HG02852 (cell line): Measurements from ENCODE around the gene MAMDC4.

Experiments
- ATAC-seq: cut with Tn5 transposase; IDR thresholded peaks from one replicate; pipeline ENCODE4 v1.9.1; 2021; ENCODE audit warnings: mild to moderate bottlenecking, moderate library complexity; ENCODE audit not compliant: unreplicated experiment

The MAMDC4 gene

DNA sequence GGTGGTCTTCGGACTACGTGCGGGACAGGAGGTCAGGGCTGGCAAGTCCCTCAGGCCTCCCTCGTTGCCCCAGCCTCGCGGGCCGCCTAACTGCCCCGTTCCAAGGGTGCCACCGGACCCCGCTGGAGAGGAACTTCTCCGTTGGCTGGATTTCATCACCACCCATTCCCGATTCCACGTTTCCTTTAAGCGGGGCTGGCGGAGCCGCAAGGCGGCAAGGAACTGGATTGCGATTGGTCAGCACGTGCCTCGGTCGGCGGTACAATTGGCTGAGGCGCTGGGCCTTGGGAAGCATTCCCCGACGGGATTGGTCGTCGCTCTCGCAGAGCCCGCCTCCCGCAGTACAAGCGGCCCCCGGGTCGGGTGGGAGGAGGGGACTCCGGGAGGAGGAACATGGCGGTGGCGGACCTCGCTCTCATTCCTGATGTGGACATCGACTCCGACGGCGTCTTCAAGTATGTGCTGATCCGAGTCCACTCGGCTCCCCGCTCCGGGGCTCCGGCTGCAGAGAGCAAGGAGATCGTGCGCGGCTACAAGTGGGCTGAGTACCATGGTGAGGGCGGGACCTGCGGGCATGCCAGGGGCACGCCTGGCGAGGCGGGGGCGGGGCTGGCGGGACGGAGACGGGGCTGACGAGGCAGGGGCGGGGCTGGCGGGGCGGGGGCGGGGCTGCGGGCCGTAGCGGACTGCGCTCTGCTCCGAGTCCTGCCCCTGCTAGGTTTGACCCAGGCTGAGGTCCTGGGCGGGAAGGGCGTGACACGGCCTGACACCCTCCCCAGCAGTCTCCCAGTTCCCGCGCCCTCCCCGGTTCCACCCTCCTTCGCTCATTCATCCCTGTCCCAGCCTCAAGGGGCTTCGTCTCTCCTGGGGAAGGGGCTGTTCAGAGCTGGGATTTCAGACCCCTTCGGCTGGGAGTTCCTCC is 2.8 kb upstream of the MAMDC4 start, which contains the start of gene PHPT1:
Gene PHPT1 (plus strand): TSS at position 372 of the 922 bp plus-strand sequence. CDS start 22 bp downstream, at position 394.
- peak; percentile 85 for ATAC-seq

DNA sequence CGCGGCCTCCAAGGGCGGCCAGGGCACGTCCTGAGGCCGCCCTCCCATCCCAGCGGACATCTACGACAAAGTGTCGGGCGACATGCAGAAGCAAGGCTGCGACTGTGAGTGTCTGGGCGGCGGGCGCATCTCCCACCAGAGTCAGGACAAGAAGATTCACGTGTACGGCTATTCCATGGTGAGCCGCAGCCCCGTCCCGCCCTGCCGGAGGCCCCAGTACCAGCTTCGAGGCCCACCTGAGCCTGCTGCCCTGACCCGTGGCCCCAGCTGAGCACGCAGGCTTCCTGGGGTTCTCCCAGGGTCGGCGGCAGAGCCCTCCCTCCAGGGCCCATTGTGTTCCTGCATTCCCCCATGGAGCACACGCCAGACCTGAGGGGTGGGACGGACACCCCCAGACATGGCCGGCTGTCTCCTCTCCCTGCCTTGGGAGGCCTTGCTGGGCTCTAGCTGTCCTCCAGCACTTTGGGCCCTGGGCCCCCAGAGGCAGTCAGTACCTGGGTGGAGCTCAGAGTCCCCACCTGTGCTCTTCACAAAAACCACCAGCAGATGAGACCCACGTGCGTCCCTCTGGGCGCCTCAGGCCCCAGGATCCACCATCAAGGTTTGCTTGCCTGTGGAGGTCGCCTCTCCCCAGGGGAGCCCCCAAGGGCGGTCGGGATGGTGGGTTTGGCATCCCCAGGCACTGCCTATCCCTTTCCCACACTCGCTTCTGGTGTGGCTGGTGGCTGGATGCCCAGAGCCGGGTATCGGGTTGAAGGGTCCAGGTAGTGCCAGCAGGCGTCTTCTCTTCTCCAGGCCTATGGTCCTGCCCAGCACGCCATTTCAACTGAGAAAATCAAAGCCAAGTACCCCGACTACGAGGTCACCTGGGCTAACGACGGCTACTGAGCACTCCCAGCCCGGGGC is 1.9 kb upstream of the MAMDC4 start:
- ATAC-seq: no peak

DNA sequence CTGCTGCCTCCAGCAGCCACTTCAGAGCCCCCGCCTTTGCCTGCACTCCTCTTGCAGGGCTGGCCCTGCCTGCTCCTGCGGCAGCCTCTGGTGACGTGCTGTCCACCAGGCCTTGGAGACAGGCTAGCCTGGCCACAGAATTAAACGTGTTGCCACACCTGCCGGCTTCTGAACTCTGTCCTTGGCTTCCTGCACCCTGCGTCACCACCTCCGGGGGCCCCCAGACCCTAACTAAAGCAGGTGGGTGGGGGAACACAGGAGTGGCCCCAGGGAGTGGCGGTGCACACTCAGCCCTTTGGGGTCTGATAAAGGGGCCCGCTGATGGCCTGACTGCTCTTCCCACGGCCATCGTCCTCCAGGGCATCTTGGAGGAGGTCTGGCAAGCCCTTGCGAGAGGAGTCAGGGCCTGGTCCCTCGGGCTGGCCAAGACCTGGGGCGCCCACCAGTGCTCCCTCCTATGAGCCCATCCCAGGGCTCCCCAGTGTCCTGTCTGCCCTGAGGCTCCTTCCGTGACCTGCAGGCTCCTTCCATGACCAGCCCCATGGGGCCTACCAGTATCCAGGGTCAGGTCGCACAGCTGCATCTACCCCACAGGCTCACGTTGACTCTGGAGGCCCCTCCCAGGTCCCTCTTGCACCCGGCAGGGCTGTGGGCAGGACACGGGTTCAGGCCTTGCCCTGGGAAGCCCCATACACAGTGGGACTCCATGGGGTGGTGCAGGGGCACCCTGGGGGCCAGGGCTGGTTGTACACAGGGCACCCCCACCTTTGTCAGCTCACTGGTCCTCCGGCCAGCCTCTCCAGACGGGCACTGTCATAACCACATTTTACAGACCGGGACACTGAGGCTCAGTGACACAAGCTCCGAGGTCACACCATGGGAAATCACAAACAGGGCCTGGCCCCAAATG is 1.0 kb upstream of the MAMDC4 start:
- no peak for ATAC-seq

DNA sequence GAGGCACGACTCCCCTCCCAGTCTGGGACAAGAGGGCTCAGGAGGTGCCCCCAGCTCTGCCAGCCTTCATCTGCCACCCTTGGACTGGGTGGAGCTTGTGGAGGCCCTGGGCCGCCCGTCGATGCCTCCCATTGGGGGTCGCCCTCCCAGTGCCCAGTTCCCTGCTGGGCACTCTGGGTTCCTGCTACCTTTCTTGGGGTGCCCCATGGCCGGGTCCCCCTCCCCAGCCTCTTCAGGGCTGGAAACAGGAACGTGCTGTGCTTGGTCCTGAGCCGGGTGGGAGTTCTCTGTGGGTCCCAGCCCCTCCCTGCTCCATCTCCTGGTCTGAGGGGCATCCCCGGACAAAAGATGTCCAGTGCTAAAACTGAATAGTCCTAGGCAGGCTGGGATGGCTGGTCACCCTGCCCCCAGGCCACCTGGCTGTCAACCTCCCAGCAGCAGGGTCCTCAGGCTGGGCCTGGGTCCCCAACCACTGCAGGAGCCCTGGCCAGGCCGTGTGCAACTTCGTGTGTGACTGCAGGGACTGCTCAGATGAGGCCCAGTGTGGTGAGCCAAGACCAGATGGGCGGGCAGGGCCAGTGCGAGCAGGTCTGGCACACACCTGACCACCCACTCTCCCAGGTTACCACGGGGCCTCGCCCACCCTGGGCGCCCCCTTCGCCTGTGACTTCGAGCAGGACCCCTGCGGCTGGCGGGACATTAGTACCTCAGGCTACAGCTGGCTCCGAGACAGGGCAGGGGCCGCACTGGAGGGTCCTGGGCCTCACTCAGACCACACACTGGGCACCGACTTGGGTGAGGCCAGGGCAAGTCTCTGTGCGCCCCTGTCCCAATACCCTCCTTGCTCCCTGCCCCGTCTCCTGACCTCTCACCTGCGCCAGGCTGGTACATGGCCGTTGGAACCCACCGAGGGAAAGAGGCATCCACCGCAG is 784 bp downstream of the MAMDC4 start:
- ATAC-seq: no peak

DNA sequence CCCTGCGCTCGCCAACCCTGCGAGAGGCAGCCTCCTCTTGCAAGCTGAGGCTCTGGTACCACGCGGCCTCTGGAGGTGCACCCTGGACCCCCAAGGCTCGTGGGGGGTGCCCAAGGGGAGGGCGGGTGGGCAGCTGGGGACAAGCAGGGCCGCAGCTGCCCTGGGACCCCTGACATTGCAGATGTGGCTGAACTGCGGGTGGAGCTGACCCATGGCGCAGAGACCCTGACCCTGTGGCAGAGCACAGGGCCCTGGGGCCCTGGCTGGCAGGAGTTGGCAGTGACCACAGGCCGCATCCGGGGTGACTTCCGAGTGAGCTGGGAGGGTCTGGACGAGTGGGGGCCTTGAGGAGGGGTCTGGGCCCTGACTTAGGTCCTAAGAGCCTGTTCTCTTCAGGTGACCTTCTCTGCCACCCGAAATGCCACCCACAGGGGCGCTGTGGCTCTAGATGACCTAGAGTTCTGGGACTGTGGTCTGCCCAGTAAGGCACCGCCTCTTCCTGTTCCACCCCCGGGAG is 1.5 kb downstream of the MAMDC4 start:
- ATAC-seq: no peak

DNA sequence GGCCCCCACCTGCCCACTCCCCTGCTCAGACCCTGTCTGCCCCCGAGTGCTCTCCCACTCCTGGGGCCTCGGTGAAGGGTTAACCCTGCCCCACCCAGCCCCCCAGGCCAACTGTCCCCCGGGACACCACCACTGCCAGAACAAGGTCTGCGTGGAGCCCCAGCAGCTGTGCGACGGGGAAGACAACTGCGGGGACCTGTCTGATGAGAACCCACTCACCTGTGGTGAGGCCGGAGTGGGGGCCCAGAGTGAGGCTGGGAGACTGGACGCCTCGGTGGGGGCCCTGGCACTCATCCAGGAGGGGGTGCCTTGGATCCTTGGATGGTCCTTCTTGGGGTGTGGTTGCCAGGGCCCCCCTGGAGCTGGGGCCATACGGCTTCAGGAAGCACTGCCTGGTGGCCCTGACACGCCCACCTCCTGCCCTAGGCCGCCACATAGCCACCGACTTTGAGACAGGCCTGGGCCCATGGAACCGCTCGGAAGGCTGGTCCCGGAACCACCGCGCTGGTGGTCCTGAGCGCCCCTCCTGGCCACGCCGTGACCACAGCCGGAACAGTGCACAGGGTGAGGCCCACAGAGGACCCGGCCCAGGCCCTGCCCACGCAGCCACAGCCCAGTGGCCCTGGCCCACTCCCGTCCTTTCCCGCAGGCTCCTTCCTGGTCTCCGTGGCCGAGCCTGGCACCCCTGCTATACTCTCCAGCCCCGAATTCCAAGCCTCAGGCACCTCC is 2.1 kb downstream of the MAMDC4 start:
- ATAC-seq: no peak

DNA sequence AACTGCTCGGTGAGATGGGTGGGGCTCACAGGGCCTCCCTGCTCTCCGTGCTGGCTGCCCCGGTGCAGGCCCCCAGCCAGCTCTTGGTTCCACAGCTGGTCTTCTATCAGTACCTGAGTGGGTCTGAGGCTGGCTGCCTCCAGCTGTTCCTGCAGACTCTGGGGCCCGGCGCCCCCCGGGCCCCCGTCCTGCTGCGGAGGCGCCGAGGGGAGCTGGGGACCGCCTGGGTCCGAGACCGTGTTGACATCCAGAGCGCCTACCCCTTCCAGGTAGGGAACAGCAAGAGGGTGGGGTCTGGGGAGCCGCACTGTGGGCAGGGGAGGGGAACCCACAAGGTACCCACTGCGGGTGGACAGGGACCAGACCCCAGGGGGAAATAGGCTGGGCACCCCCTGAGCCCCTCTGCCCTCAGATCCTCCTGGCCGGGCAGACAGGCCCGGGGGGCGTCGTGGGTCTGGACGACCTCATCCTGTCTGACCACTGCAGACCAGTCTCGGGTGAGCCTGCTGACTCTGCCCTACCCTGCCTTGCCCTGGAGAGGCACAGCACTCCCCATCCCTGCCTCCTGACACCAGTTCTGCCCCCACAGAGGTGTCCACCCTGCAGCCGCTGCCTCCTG is 2.8 kb downstream of the MAMDC4 start:
- ATAC-seq: no peak

DNA sequence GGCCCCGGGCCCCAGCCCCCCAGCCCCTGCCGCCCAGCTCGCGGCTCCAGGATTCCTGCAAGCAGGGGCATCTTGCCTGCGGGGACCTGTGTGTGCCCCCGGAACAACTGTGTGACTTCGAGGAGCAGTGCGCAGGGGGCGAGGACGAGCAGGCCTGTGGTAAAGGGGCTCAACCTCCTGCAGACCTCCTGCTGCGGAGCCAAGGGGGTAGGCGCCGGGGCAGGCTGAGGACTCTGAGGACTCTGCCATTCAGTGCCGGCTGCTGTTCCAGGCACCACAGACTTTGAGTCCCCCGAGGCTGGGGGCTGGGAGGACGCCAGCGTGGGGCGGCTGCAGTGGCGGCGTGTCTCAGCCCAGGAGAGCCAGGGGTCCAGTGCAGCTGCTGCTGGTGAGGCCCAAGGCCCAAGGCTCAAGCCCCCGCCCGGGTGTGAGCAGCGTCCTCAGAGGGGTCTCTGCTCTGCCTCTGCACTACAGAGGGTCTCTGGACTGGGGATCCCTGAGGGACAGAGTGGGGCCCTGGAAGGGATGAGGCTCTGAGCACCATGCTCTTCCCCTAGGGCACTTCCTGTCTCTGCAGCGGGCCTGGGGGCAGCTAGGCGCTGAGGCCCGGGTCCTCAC is 3.4 kb downstream of the MAMDC4 start:
- no peak for ATAC-seq

DNA sequence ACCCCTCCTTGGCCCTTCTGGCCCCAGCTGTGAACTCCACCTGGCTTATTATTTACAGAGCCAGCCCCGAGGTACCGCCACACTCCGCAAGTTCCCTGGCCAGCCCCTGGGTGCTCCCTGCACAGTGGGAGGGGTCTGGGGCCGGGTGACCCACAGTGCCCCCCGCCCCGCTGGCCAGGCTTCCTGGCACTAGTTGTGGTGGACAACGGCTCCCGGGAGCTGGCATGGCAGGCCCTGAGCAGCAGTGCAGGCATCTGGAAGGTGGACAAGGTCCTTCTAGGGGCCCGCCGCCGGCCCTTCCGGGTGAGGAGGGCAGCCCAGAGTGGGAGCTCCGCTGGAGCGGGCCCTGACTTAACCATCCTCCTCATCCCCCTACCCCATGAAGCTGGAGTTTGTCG is 3.9 kb downstream of the MAMDC4 start:
- no peak for ATAC-seq

DNA sequence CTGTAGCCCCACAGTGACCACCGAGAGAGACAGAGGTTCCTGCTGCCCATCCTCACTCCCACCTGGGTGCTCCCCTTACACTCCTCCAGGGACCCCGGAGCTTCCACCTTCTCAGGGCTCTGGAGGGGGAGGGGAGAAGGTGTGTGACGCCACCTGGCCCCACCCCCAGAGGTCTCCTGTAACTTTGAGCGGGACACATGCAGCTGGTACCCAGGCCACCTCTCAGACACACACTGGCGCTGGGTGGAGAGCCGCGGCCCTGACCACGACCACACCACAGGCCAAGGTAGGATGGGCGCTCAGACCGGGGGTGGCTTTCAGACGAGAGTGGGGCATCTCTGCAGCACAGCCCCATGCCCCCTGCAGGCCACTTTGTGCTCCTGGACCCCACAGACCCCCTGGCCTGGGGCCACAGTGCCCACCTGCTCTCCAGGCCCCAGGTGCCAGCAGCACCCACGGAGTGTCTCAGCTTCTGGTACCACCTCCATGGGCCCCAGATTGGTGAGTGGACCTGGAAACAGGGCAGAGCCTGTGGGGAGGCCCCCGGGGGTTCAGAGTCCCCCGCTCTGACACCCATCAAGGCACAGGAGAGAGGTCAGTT is 4.5 kb downstream of the MAMDC4 start:
- ATAC-seq: no peak

DNA sequence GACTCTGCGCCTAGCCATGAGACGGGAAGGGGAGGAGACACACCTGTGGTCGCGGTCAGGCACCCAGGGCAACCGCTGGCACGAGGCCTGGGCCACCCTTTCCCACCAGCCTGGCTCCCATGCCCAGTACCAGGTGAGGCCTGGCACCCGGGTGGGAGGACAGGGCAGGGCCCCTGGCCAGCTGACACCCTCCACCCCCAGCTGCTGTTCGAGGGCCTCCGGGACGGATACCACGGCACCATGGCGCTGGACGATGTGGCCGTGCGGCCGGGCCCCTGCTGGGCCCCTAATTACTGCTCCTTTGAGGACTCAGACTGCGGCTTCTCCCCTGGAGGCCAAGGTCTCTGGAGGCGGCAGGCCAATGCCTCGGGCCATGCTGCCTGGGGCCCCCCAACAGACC is 5.0 kb downstream of the MAMDC4 start:
- ATAC-seq: no peak

DNA sequence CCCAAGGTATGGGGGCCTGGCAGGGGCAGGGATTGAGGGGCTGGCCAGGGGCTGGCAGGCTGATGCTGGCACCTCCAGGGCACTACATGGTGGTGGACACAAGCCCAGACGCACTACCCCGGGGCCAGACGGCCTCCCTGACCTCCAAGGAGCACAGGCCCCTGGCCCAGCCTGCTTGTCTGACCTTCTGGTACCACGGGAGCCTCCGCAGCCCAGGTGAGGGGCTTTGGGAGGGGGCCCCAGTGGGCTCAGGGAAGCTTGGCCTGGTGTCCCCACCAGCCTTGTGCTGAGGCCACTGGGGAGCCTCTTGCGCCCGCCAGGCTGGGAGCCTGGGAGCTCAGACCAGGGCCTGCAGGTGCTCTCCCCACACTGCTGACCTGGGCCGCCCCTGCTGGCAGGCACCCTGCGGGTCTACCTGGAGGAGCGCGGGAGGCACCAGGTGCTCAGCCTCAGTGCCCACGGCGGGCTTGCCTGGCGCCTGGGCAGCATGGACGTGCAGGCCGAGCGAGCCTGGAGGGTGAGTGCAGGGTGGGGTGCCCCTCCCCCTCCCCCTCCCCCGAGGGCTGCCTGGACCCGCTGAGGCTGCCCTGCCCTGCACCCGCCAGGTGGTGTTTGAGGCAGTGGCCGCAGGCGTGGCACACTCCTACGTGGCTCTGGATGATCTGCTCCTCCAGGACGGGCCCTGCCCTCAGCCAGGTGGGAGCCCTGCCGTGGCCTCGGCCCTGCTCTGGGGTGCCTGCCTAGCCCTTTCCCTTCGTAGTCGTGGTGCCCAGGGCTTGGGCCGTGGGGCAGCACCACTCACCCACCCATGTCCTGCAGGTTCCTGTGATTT is 5.7 kb downstream of the MAMDC4 start:
- ATAC-seq: no peak

DNA sequence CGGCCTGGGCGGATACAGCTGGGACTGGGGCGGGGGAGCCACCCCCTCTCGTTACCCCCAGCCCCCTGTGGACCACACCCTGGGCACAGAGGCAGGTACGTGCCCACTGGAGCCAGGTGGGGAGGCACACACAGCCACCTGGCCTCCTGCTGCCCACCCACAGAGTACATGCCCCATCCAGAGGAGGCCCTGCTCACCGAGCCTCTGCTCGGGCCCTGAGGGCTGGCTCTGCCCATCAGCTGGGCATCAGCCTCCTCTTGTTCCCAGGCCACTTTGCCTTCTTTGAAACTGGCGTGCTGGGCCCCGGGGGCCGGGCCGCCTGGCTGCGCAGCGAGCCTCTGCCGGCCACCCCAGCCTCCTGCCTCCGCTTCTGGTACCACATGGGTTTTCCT is 6.3 kb downstream of the MAMDC4 start:
- ATAC-seq: no peak

DNA sequence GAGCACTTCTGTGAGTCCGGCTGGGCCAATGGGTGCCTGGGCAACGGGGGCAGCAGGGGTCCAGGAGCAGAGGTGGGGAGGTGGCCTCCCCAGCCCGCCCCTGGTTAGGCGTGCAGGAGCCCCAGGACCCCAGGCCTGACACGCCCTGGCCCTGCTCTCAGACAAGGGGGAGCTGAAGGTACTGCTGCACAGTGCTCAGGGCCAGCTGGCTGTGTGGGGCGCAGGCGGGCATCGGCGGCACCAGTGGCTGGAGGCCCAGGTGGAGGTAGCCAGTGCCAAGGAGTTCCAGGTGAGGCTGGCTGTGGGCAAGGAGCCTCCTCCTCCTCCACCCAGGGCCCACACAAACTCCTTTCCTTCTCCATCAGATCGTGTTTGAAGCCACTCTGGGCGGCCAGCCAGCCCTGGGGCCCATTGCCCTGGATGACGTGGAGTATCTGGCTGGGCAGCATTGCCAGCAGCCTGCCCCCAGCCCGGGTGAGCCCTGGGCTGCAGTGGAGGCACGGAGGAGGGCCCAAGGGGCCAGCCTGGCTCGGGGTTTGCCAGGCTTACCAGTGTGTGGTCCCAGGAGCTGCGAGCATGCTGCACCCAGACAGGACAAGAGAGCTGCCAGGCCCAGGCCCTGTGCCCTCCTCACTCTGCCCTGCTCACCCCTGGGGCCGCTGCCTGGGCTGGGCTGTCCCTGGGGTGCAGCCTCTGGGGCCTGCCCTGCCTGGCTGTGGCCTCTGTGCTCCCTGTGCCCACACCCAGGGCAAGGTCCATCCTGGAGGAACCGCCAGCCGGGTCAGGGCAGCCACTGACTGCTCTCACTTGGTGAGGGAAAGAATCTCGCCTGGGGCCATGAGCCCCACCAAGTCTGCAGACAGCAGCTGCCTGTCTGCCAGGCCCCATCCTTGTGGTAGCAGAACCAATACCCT is 7.0 kb downstream of the MAMDC4 start:
- ATAC-seq: no peak

DNA sequence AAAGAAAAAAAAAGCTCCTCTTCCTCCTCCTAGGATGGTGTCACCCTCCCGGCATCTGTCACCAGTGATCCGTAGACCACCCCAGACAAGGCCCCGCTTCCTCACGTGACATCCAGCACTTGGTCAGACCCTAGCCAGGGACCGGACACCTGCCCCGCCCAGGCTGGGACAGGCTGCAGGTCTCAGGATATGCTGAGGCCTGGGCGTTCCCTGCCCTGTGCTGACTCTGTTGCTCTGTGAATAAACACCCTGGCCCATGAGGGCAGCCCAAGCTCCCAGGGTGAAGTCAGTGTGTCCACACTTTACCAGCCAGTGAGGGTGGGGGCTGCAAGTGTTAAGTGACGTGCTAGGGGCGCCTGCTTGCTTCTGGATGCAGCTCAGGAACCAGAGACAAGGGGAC is 8.4 kb downstream of the MAMDC4 start:
- no peak for ATAC-seq
